Subcutaneous adipose tissue (tissue), 4 donors: ENCODE measurements around the gene ALS2CL. TPM values are rescaled to one million over a fixed set of nuclear protein-coding genes. Genes with fewer than 3 reads are reported as not detected.

Experiments
- total RNA-seq, 4 donors: library from RNA; depleted of rRNA; stranded (reverse); fragments of >200 nt; gene quantifications; one replicate each; pipeline ENCODE4 v1.1.0, GENCODE V29; 2016
- TF ChIP-seq, protein P1 (sequence below): fragments of 450-650 bp; IDR thresholded peaks from one replicate; pipeline ENCODE4 v1.5.1; 2016; ENCODE audit warnings: low read depth, mild to moderate bottlenecking, control low read depth, antibody characterized with exemption, moderate library complexity

Gene ALS2CL
- total RNA-seq, 4 donors from 2014 or later, result 4.4 to 30.3 (median 7.8) TPM

DNA sequence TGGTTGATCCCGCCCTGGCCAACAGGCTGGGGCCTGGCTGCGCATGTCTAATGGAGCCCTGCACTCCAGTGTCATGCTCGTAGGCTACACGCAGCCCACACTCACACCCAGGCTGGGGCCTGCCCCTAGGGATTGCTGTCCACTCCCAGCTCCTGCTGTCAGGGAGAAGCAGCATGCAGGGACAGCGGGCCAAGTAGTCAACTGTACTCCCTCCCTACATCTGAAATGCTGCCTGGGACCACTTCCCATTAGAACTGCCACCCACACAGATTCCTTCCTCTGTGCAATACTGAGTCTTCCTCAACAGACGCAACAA is 16.1 kb downstream of the ALS2CL start:
- TF ChIP-seq, protein P1, sequence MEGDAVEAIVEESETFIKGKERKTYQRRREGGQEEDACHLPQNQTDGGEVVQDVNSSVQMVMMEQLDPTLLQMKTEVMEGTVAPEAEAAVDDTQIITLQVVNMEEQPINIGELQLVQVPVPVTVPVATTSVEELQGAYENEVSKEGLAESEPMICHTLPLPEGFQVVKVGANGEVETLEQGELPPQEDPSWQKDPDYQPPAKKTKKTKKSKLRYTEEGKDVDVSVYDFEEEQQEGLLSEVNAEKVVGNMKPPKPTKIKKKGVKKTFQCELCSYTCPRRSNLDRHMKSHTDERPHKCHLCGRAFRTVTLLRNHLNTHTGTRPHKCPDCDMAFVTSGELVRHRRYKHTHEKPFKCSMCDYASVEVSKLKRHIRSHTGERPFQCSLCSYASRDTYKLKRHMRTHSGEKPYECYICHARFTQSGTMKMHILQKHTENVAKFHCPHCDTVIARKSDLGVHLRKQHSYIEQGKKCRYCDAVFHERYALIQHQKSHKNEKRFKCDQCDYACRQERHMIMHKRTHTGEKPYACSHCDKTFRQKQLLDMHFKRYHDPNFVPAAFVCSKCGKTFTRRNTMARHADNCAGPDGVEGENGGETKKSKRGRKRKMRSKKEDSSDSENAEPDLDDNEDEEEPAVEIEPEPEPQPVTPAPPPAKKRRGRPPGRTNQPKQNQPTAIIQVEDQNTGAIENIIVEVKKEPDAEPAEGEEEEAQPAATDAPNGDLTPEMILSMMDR, result no peak

DNA sequence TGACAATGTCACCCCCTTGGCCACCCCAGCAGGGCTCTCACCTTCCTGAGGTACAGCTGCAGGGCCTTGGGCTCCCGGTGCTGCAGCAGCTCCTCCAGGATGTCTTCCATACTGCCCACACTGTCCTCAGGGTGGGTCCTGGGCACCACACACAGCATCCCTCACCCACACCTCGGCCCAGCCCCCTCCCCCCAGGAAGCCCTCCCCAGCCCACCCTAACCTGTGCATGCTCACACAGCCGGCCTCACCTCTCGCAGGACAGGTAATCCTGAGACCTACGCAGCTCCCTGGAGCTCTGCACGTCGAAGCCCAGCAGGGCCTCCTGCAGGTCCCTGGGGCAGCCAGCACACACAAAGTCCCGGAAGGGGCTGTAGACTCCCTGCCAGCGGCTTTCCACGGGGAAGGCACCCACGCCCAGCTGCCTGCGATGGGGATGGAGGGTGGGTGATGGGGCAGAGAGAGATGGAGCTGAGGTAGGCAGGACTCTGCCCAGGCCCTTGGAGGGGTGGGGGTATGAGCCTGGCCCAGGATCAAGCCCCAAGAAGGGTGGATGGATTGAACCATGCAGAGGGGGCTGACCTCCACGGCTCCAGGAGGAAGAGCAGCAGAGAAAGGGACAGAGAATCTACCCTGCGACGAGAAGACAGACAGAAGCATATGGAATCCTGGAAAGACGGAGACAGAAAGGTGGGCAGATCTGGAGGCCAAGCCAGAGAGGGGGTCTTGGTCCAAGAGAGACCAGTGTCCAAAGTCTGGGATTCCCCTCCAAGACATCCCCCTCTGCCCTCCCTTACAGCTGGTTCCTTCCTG is 16.7 kb downstream of the ALS2CL start:
- TF ChIP-seq, protein P1, result no peak

DNA sequence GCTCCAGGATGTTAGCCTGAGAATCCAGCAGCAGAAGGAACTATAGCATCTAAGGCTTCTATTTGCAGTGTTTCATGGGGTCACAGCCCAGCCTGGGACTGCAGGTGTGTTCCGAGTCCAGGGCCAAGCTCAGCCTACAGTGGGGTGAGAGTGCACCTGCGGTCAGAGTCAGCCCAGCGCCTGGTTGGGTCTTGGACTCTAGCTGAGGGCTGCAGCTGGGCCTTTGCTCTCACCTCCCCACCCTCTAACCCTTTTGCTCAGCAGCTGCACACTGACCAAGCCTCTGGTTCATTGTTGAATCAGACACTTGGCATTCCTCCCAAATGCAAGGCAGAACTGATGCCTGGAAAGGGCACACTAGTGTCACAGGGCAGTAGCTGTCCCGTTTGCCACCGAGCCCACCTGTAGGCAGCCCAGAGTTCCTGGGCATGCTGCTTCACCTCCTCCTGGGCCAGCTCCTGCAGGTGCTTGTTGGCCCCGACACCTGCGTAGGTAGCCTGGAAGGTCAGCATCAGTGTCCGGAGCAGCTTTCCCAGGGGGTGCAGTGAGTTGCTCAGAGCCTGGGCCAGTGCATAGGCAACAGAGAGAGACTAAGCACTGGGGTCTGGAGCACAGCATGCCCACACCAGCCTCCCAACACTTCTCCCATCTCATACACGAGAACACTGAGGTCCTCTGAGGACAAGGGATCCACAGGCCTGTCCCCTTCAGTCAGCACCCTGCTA is 17.5 kb downstream of the ALS2CL start:
- TF ChIP-seq, protein P1, result no peak

DNA sequence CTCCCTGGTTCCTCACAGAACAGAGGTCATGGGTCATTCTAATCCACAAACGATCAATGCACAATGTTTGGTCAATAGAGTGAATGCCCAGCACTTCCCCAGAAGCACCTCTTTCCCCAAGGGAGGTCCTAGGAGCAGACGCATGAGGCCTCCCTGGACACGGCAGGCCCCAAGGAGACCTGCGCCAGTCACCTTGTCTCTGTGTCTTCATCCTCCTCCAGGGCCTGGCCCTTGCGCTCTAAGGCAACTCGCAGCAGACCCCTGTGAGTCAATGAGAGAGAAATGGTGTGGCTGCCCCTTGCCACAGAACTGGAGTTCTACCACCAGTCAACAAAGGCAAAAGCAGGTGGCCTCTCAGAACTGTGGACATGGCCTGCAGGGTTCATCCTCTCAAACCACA is 18.1 kb downstream of the ALS2CL start:
- TF ChIP-seq, protein P1, result no peak

DNA sequence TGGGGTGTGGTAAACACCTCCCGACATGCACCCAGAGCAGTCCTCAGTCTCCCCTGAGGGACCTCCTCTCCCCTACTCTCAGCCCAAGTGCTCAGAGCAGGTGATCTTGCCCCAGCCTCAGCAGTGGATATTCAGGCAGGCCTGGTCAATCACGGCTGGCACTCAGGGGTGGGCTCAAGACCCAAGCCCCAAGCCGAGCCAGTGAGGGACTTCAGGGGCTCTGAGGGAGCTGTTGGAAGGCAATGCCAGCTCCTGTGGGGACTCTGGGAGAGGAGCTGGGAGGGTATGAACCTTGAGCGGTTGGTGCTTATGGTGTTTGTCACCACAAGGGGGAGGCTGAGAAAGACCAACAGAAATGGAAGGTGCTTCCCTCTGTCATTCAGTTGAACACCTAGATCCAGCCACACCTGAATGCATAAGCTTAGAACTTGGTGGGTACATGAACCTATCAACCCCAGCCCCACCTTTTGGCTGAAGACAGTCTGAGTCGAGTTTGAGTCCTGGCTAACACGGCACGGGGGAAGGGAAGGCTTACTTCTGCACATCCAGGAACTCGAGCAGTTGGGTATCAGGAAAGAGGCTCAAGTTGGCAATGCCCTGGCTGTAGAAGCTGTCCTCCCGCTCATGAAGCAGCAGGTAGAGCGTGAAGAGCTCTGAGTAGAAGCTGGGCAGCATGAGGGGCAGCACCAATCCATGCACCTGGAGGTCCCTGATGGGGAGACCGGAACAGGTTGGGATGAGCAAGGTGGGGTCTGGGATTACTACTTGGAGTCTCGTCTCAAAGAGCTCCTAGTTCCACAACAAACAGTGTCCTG is 19.2 kb downstream of the ALS2CL start:
- TF ChIP-seq, protein P1, result no peak

DNA sequence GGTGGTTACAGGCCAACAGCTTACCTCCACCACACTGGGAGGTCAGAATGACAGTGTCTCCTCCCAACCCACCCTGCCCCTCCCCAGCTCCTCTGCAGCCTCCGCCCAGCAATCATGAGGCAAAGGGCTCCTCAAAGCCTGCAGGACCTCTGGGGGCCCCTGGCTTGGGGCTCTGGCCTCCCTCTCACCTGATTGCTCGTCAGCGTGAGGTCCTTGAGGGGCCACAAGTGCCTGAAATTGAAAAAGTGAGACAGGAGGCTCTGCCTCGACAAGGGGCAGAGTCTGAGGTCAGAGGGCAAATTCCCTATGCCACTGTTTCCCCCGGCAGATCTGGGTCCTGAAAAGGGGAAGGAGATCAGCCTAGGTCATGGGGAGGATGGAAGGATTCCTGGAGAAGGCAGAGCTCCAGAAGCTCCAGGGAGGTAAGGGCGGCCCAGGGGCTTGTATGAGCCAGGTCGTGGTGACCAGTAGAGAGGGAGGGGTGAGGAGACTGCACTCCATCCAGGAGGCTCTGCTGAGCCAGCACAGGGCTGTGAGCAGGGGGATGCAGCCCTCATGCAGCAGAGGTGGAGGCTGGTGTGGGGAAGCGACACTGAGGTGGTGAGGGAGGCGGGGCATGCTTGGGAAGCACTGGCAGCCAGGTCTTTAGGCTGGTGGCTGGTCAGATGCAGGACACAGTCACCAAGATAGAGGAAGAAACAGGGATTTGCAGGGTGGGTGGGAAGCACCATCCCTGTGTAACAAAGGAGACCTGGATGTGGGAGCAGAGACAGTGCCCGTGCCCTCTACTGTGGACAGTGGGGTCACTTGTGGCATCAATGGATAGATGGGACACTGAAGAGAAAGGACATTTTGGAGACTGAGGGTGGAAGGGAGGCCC is 20.1 kb downstream of the ALS2CL start:
- TF ChIP-seq, protein P1, result no peak
